B cell (primary cell): Measurements from ENCODE around the gene PJA1.

Source experiments
- CTCF ChIP-seq: fragments of 200-600 bp; IDR thresholded peaks from one replicate; pipeline ENCODE4 v1.8.0; 2022; ENCODE audit warnings: antibody characterized with exemption, mild to moderate bottlenecking
- EZH2 ChIP-seq: IDR thresholded peaks from 2 replicates; pipeline ENCODE4 v1.6.1; 2012; ENCODE audit warnings: borderline replicate concordance, low read depth, mild to moderate bottlenecking, moderate library complexity, low read length; ENCODE audit not compliant: insufficient read depth, poor library complexity, severe bottlenecking

- TF ChIP-seq CTCF (peak; percentile 44), EZH2 (no peak)
These were observed 6.9 kb downstream of the PJA1 start for GRCh38 chrX:69158166-69158980.
